HG03060 (cell line): ENCODE results near the gene CYP2U1.
"Not testable (repeated sequence)": the region's sequence is repeated elsewhere in the genome, so short reads cannot be mapped to it uniquely, and the experiment has no call there.

Source experiments
- ATAC-seq: cut with Tn5 transposase; IDR thresholded peaks from one replicate; pipeline ENCODE4 v1.9.1; 2021; ENCODE audit warnings: low read depth, moderate number of reproducible peaks; ENCODE audit not compliant: unreplicated experiment

Gene CYP2U1

DNA sequence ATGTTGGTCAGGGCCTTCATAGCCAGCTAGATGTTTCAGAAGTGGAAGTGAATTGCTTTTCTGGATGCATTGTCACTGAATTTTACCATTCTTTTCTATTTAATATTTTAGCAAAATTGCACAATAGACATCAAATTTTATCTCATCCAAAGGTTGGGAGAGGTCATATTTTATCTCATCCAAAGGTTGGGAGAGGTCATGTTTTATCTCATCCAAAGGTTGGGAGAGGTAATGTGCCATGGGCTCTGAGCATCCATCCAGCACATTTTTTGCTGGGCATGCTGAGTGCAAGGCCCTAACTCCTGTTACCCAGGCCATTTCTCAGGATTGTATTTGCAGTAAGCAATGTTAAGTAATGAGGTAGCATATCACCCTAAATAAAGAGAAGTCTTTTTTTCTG lies 14.7 kb upstream of the CYP2U1 start:
- ATAC-seq = no peak

DNA sequence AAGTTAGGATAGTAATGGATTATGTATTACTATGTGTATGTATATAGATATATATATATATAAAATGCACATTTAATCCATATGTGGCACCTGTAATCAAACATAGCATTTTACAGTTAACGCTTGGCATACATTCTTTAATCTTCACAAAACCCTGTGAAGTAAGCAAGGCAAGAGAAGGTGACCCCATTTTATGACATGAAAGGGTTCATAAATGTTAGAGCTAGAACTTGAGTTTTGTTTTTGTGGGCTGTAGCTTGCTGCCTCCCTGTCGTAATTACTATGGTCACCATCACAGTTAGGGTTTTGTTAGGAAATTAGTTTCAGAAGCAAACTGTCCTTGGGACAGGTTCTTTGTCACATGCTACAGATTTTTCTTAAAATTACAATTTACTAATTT lies 13.8 kb upstream of the CYP2U1 start:
- no peak for ATAC-seq

DNA sequence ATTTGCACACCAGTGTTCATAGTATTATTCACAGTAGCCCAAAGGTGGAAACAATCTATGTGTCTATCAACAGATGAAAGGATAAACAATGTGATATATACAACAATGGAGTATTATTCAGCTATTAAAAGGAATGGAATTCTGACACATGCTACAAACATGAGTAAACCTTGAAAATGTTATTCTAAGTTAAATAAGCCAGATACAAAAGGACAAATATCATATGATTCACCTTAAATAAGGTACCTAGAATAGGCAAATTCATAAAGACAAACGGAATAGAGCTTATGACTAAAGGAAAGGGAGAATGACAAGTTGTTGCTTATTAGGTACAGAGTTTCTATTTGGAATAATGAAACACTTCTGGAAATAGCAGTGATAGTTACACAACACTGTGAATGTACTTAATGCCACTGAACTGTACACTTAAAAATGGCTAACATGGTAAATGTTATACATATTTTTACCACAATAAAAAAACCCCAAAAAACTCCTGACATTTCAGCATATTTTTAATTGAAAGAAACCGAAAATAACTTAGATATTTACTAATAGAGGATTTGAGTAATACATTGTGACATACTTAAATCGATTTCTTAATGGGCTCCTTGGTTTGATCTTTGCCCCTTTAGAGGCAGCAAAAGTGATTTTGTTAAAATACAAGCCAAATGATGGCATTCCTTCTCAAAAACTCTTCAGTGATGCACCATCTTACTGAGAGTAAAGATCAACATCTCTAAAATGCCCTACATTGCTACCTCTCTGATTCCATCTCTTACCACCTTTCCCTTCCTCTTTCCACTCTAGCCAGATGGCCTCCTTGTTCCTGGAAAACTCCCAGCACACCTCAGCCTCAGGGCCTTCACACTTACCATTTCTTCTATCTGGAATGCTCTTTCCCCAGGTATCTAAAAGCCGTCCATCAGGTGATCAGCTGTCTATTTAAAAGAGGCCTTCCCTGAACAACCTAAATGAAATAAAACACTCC lies 8.6 kb upstream of the CYP2U1 start:
- no peak for ATAC-seq

DNA sequence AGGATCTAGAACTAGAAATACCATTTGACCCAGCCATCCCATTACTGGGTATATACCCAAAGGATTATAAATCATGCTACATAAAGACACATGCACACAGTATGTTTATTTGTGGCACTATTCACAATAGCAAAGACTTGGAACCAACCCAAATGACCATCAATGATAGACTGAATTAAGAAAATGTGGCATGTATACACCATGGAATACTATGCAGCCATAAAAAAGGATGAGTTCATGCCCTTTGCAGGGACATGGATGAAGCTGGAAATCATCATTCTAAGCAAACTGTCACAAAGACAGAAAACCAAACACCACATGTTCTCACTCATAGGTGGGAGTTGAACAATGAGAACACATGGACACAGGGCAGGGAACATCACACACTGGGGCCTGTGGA lies 5.6 kb upstream of the CYP2U1 start:
- ATAC-seq = not testable (repeated sequence)

DNA sequence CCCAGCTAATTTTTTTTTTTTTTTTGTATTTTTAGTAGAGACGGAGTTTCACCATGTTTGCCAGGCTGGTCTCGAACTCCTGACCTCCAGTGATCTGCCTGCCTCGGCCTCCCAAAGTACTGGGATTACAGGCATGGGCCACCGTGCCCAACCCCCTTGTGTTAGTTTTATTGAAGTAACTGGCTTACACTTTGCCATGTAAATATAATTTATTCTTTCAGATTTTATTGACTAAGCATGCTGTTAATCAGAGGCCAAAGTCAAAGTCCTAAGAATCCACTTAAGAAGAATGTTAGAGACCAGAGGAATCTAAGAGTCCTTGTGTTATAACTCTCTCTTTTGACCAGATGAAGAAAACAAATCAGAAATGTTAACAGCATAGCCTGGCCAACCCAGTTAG lies 4.5 kb upstream of the CYP2U1 start:
- not testable (repeated sequence) for ATAC-seq

DNA sequence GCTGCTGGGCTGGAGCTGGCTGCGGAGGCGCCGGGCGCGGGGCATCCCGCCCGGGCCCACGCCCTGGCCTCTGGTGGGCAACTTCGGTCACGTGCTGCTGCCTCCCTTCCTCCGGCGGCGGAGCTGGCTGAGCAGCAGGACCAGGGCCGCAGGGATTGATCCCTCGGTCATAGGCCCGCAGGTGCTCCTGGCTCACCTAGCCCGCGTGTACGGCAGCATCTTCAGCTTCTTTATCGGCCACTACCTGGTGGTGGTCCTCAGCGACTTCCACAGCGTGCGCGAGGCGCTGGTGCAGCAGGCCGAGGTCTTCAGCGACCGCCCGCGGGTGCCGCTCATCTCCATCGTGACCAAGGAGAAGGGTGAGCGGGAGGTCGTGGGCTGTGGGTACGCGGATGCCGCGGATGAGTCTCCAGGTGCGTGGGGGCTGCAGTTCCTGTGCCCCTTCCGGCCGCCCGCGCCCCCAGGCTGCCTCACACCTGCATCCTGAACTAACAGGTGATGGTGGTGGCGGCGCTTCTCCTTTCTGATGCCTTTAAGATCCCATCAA lies 499 bp downstream of the CYP2U1 start:
- peak; percentile 19 for ATAC-seq

GRCh38 chr4:107935246-107935645 lies 3.9 kb downstream of the CYP2U1 start:
- no peak for ATAC-seq

DNA sequence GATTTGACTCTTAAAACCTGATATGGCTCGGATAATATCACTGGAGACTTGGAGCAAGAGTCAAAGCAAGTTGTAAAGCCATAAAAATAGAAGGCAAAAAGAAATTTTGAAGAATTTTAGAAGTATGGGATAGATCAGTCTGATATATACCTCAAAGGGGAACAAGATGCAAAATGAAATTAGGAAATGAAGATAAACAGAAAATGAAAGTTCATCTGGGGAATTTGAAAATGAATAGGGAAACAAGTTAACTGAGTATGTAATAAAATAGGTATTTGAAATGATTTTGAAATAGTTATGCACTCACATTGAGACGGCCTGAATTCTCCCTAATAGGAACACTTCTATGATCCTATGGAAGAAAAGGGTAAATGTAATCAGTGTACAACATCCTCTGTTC lies 5.7 kb downstream of the CYP2U1 start:
- ATAC-seq = no peak

GRCh38 chr4:107939307-107939706 lies 8.0 kb downstream of the CYP2U1 start:
- no peak for ATAC-seq

GRCh38 chr4:107945809-107946208 lies 14.5 kb downstream of the CYP2U1 start:
- ATAC-seq = no peak

DNA sequence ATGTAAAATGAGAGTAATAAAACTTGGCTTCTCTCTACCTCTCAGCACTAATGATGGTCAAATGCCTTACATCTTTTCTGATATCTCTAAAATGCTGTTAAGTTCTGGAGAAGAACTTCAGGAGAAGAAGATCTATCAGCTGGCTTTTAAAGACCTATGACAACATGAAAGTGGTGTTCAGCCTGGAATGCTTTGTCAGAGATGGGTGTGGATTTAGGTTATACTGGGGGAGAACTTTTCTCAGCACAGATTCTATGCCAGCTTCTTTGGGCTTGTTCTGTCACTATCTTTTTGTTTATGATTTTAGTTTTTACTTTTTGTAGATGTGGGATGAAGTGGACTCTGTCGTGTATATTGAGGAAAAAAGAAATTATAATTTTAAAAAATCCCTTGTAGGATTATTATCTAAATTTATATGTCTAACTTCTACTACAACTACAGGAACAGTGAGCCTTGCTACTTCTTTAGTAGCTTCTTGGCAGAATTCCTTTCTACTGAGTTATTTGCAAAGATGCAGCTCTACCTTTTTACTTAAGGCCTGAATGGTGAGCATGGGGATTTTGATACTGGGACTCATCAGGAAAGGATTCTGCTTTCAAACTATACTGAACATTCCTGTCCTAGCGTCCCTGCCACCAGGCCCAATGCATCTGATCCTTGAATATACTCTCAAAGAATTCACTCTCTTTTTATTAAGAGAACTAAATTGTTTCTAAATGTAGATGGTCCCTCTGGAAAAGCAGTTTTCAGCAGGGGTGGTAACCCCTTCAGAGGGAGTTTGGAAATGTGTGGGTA lies 19.6 kb downstream of the CYP2U1 start:
- ATAC-seq = no peak

DNA sequence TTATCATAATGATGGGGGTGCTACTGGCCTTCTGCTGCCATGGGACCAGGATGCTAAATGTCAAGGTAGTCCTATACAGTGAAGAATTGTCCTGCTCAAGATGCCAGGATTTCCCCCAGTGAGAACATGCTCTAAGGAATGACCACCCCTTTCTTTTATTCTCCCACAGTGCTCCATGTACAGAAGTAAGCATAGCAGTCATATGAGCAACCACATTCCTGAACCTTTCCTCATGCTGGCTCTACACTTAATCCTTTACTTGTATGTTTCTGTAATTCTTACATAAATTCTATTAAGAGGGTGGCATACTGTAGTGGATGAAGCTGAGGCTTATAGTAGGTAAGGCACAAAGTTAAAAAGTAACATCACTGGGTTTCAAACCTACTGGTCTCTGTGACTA lies 20.2 kb downstream of the CYP2U1 start:
- no peak for ATAC-seq

- no peak for ATAC-seq
These were observed 24.7 kb downstream of the CYP2U1 start for GRCh38 chr4:107956011-107956410.

- no peak for ATAC-seq
These were observed 35.6 kb downstream of the CYP2U1 start for GRCh38 chr4:107966903-107967302.

GRCh38 chr4:107967519-107967918 lies 36.2 kb downstream of the CYP2U1 start:
- not testable (repeated sequence) for ATAC-seq

DNA sequence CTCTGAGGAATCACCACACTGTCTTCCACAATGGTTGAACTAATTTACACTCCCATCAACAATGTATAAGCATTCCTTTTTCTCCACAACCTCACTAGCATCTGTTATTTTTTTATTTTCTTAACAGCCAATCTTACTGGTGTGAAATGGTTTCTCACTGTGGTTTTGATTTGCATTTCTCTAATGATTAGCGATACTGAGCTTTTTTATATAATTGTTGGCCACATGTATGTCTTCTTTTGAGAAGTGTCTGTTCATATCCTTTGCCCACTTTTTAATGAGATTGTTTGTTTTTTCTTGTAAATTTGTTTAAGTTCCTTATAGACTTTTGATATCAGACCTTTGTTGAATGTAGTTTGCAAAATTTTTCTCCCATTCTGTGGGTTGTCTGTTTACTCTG lies 36.6 kb downstream of the CYP2U1 start:
- not testable (repeated sequence) for ATAC-seq

DNA sequence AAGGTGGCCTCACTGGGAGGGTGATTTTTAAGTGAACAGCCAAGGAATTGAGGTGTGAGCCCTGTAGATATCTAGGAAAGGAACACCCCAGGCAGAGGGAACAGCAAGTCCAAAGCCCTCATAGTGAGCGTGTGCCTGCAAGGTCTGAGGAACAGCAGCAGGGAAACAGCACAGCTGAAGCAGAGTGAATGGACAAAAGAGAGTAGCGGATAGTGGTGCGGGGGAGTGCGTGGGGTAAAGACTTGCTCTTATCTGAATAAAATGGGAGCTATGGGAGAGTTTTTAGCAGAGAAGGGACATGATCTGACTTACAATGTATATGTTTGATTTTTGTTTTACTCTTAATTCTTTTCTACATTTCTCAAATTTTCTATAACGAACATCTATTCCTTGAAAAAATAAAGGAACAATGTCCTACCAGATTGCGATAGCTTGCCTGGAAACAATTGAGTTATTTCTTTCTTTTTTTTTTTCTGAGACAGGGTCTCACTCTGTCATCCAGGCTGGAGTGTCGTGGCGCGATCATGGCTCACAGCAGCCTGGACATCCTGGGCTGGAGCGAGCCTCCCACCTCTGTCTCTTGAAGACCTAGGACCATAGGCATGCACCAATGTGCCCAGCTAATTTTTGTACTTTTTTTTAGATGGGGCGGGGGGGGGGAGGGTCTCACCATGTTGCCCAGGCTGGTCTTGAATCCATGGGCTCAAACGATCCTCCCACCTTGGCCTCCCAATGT lies 38.9 kb downstream of the CYP2U1 start:
- no peak for ATAC-seq

DNA sequence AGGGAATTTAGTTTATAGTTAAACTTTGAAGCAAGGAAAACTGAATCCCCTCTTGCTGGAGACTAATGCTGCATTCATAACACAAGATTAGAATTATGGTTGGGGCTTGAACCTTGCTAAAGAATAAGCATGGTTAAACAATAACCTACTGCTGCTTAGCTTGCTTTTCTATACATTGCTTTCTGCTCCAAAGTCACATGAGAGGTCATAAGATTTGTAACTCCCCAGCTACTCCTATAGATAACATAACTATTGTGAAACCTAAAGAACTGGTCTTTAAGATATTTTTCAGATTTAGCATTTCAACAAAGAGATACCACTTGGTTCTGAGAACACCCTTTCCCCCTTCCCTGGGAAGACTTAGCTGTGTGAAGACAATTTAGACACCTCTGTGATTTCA lies 41.3 kb downstream of the CYP2U1 start:
- no peak for ATAC-seq

GRCh38 chr4:107974523-107974922 lies 43.2 kb downstream of the CYP2U1 start:
- ATAC-seq = no peak

- ATAC-seq = no peak
These were observed 46.1 kb downstream of the CYP2U1 start for GRCh38 chr4:107977482-107977881.
